Neuronal stem cell (in vitro differentiated cells): ENCODE results near the gene CUL1.
A peak's percentile ranks its signal among the peaks of the same experiment; 100 is the strongest.

Source experiments
- DNase-seq: peaks from one replicate; pipeline ENCODE4 v3.0.0-alpha.2; 2013; ENCODE audit warnings: low spot score
- H2AFZ ChIP-seq: one replicate; pipeline ENCODE4 v1.6.1; 2013; ENCODE audit warnings: mild to moderate bottlenecking, low read length, inconsistent platforms
- H2AK5ac ChIP-seq: 2 replicates; pipeline ENCODE4 v1.6.1; 2013; ENCODE audit warnings: low read depth, mild to moderate bottlenecking, inconsistent platforms, low read length, moderate library complexity, mixed read lengths
- H2BK120ac ChIP-seq: 2 replicates; pipeline ENCODE4 v1.6.1; 2013; ENCODE audit warnings: low read depth, mild to moderate bottlenecking, inconsistent platforms, low read length, moderate library complexity, mixed read lengths
- H2BK12ac ChIP-seq: one replicate; pipeline ENCODE4 v1.6.1; 2013; ENCODE audit warnings: low read length, inconsistent platforms
- H2BK15ac ChIP-seq: 2 replicates; pipeline ENCODE4 v1.6.1; 2013; ENCODE audit warnings: mild to moderate bottlenecking, low read length, inconsistent platforms, mixed read lengths
- H2BK5ac ChIP-seq: one replicate; pipeline ENCODE4 v1.6.1; 2013; ENCODE audit warnings: inconsistent platforms, mild to moderate bottlenecking, low read length, moderate library complexity
- H3K14ac ChIP-seq: one replicate; pipeline ENCODE4 v1.6.1; 2013; ENCODE audit warnings: low read length, inconsistent platforms
- H3K18ac ChIP-seq: 2 replicates; pipeline ENCODE4 v1.6.1; 2013; ENCODE audit warnings: low read length, inconsistent platforms
- H3K23ac ChIP-seq: 2 replicates; pipeline ENCODE4 v1.6.1; 2013; ENCODE audit warnings: low read depth, mild to moderate bottlenecking, mixed read lengths, low read length, inconsistent platforms; ENCODE audit not compliant: poor library complexity
- H3K27ac ChIP-seq: replicated peaks from 3 replicates; pipeline ENCODE4 v1.5.1; 2013; ENCODE audit warnings: low read length, inconsistent platforms
- H3K27me3 ChIP-seq, 3 experiments: 2 replicates each; pipeline ENCODE4 v1.6.1; 2013; ENCODE audit warnings: low read length in 3 of 3, mild to moderate bottlenecking in 2 of 3, inconsistent platforms in 1 of 3, low read depth in 1 of 3, mixed read lengths in 1 of 3, moderate library complexity in 1 of 3; ENCODE audit not compliant: control insufficient read depth in 3 of 3, insufficient read depth in 3 of 3
- H3K36me3 ChIP-seq, 2 donors: replicated peaks in 1 of 2; 2 replicates each; pipeline ENCODE4 v1.6.1; 2013; ENCODE audit warnings: low read length in 2 of 2; ENCODE audit not compliant: control insufficient read depth in 2 of 2, insufficient read depth in 2 of 2
- H3K4ac ChIP-seq: 2 replicates; pipeline ENCODE4 v1.6.1; 2013; ENCODE audit warnings: inconsistent platforms, mild to moderate bottlenecking, low read length, moderate library complexity
- H3K4me1 ChIP-seq, 2 donors: 1 replicate in 1 of 2; 2 replicates in 1 of 2; pipeline ENCODE4 v1.6.1; 2013; ENCODE audit warnings: low read length in 2 of 2, low read depth in 1 of 2; ENCODE audit not compliant: control insufficient read depth in 2 of 2, insufficient read depth in 1 of 2
- H3K4me2 ChIP-seq: one replicate; pipeline ENCODE4 v1.6.1; 2013; ENCODE audit warnings: mild to moderate bottlenecking, low read length, inconsistent platforms; ENCODE audit not compliant: insufficient read depth, poor library complexity, severe bottlenecking
- H3K4me3 ChIP-seq, 2 donors: 2 replicates each; pipeline ENCODE4 v1.5.1; 2013; ENCODE audit warnings: low read length in 2 of 2, mild to moderate bottlenecking in 2 of 2, inconsistent platforms in 1 of 2, moderate library complexity in 1 of 2
- H3K79me1 ChIP-seq: one replicate; pipeline ENCODE4 v1.6.1; 2013; ENCODE audit warnings: low read depth, mild to moderate bottlenecking, inconsistent platforms, low read length, moderate library complexity
- H3K9ac ChIP-seq: one replicate; pipeline ENCODE4 v1.6.1; 2013; ENCODE audit warnings: mild to moderate bottlenecking, low read depth, low read length, inconsistent platforms; ENCODE audit not compliant: poor library complexity
- H3K9me3 ChIP-seq, 2 donors: replicated peaks in 1 of 2; 2 replicates each; pipeline versions ENCODE3 to v1.6.1; 2013; ENCODE audit warnings: low read length in 2 of 2, mild to moderate bottlenecking in 2 of 2, inconsistent platforms in 1 of 2, low read depth in 1 of 2, mixed read lengths in 1 of 2, moderate library complexity in 1 of 2; ENCODE audit not compliant: control insufficient read depth in 2 of 2, insufficient read depth in 1 of 2
- H4K8ac ChIP-seq: one replicate; pipeline ENCODE4 v1.6.1; 2013; ENCODE audit warnings: low read depth, mild to moderate bottlenecking, inconsistent platforms, low read length, moderate library complexity
- H4K91ac ChIP-seq: one replicate; pipeline ENCODE4 v1.6.1; 2013; ENCODE audit warnings: low read length, low read depth, mild to moderate bottlenecking, inconsistent platforms; ENCODE audit not compliant: poor library complexity
- WGBS, 2 donors: extraction: QIAGEN DNeasy Blood & Tissue Kit; methylation state at CpG; one replicate each; pipeline ENCODE4 v1.1.7; 2013; ENCODE audit warnings: missing lambda C conversion rate in 2 of 2, mixed read lengths in 1 of 2; ENCODE audit not compliant: insufficient read length in 2 of 2, insufficient replicate concordance in 1 of 2; ENCODE audit errors: extremely low coverage in 2 of 2; 5-methylcytosine and 5-hydroxymethylcytosine counted together

The CUL1 gene

DNA sequence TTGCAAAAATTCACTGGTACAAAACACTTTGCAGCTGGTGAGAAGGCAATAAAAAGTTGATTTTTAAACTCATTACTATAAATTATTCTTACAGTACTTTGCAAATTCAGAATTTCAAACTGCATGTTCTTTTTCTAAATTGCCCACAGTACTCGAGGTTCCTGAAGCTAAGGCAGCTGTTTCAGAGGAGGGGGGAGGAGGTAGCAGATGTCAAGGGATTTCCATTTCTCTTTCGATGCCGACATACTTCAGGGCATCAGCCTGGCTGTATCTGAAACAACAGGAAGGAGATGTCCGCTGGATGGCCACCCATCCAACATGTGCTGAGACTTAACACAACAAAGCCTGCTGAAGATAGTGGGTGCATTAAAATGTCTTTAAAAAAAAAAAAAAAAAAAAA, 108.7 kb downstream of the CUL1 start:
- no peak overlapping the region for H2BK5ac ChIP-seq
- no peak overlapping the region for H4K91ac ChIP-seq
- WGBS, 2 donors: no CpG with 5 or more reads among the region's 4 CpGs
- no peak overlapping the region for H4K8ac ChIP-seq
- no peak overlapping the region for H2BK12ac ChIP-seq
- no peak overlapping the region for H2BK120ac ChIP-seq
- no peak overlapping the region for H3K18ac ChIP-seq
- no peak overlapping the region for H2AFZ ChIP-seq
- H3K27me3 ChIP-seq: no peaks in the 10 kb centered on the region
- no peak overlapping the region for H3K4ac ChIP-seq
- no peak overlapping the region for H3K14ac ChIP-seq
- H3K27ac ChIP-seq: no peak overlapping the region
- no peak overlapping the region for H3K23ac ChIP-seq
- no peak overlapping the region for H3K9ac ChIP-seq
- no peak for DNase-seq
- H3K4me3 ChIP-seq: no peak overlapping the region
- H3K4me1 ChIP-seq: peaks cover 0 to 5% of the 10 kb centered on the region in 2 donors
- H3K36me3 ChIP-seq: peaks cover 40 to 95% of the 10 kb centered on the region in 2 donors
- H3K79me1 ChIP-seq: no peaks in the 10 kb centered on the region
- H3K4me2 ChIP-seq: no peak overlapping the region
- H3K9me3 ChIP-seq: no peaks in the 10 kb centered on the region
- no peak overlapping the region for H2AK5ac ChIP-seq
- no peak overlapping the region for H2BK15ac ChIP-seq

DNA sequence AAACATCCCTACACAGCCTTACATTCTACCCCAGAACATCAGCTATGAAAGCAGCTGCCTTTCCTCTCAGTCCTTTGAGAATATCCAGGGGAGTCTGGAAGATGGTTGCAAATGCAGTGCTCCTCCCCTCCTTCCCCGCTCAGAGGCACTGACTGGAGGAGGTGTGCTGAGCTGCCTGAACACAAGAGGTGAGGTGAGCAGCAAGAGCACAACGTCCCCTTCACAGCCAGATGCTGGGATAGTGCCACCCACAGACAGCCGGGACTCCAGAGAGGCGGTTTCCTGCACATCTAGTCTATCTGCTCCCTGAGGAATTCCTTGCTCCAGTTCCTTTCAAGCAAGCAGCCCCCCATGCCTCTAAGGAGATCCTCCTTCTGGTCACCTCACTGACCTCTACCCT, 111.2 kb downstream of the CUL1 start:
- Histone ChIP-seq H3K4ac (no peak overlapping the region), H3K4me1 (peaks cover 0 to 5% of the 10 kb centered on the region in 2 donors), H2BK120ac (no peak overlapping the region), H3K79me1 (no peaks in the 10 kb centered on the region), H2BK12ac (no peak overlapping the region), H4K91ac (no peak overlapping the region), H3K18ac (no peak overlapping the region), H2AFZ (no peak overlapping the region), H3K9ac (no peak overlapping the region), H3K23ac (peak overlapping the region; percentile 32), H2BK5ac (no peak overlapping the region), H3K27ac (peak overlapping the region; percentile 20), H3K4me3 (no peak overlapping the region), H2BK15ac (no peak overlapping the region), H2AK5ac (no peak overlapping the region), H3K9me3 (no peaks in the 10 kb centered on the region), H3K4me2 (no peak overlapping the region), H3K14ac (no peak overlapping the region), H3K27me3 (no peaks in the 10 kb centered on the region), H3K36me3 (peaks cover 41 to 100% of the 10 kb centered on the region in 2 donors), H4K8ac (no peak overlapping the region)
- no CpG with 5 or more reads among the region's 4 CpGs for WGBS, 2 donors
- DNase-seq: peak; percentile 3

DNA sequence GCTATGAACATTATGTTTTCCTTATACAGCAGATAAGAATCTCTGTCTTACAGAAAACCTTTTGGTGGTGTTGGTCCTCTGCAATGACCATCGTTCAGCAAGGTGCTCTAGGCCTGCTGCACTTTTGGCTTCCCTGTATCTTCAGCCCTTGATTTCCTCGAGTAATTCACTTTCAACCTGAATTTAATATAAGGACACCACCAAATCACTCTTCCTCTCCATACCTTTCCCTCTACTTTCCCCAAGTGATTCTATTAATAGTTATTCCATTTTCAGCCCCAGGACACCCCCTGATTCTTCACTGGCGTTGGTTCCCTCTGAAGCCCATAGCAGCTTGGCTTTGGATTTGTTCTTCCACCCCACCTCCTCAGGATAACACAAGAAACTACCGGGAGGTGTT, 113.2 kb downstream of the CUL1 start:
- Histone ChIP-seq H2BK15ac (no peak overlapping the region), H2BK5ac (no peak overlapping the region), H3K36me3 (peaks cover 44 to 100% of the 10 kb centered on the region in 2 donors)

DNA sequence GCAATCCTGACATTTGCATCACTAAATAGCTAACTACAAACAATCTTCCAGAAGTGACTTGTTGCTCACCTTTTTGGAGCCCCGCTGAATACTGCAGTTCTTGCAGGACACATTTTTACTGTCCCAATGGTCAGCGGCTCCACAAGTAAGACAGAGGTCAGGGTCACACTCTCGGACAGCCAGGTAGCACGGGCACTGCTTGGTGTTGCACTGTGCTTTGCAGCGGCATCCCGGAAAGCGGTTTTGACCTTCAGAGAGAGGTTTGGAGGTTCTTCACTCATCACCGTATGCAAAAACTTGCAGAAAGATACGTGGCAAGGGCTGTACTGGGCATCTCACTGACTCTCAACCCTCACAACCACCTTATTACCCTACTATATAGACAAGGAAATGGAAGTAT, 115.2 kb downstream of the CUL1 start:
- Histone ChIP-seq H3K27ac (no peak overlapping the region), H3K79me1 (peaks cover 2% of the 10 kb centered on the region), H3K4ac (no peak overlapping the region), H3K18ac (no peak overlapping the region), H4K91ac (no peak overlapping the region), H3K4me2 (no peak overlapping the region), H3K14ac (no peak overlapping the region), H2BK15ac (no peak overlapping the region), H3K9me3 (no peaks in the 10 kb centered on the region), H2AFZ (no peak overlapping the region), H2BK120ac (no peak overlapping the region), H2AK5ac (no peak overlapping the region), H3K36me3 (peaks cover 33 to 100% of the 10 kb centered on the region in 2 donors), H2BK5ac (no peak overlapping the region), H3K4me3 (no peak overlapping the region), H3K23ac (no peak overlapping the region), H4K8ac (no peak overlapping the region), H3K9ac (no peak overlapping the region), H3K4me1 (peaks cover 0 to 5% of the 10 kb centered on the region in 2 donors), H2BK12ac (no peak overlapping the region), H3K27me3 (no peaks in the 10 kb centered on the region)
- WGBS, 2 donors: no CpG with 5 or more reads among the region's 9 CpGs
- no peak for DNase-seq

More for the DNA sequence above, 113.2 kb downstream of the CUL1 start:
- Histone ChIP-seq H3K79me1 (no peaks in the 10 kb centered on the region), H3K4me2 (no peak overlapping the region), H2BK120ac (no peak overlapping the region), H3K4me3 (no peak overlapping the region), H2AFZ (no peak overlapping the region), H3K4me1 (peaks cover 0 to 5% of the 10 kb centered on the region in 2 donors), H3K4ac (no peak overlapping the region), H3K27me3 (no peaks in the 10 kb centered on the region), H3K9me3 (no peaks in the 10 kb centered on the region), H4K91ac (no peak overlapping the region), H2BK12ac (no peak overlapping the region), H2AK5ac (no peak overlapping the region), H4K8ac (no peak overlapping the region), H3K18ac (no peak overlapping the region), H3K23ac (no peak overlapping the region), H3K9ac (no peak overlapping the region), H3K14ac (no peak overlapping the region), H3K27ac (no peak overlapping the region)
- DNase-seq: no peak
- no CpG with 5 or more reads among the region's 4 CpGs for whole genome bisulfite sequencing, 2 donors
